ENCODE measurements around the gene CD55. TPM values are rescaled to one million over a fixed set of nuclear protein-coding genes. Genes with fewer than 3 reads are reported as not detected.

CD55 gene
- total and polyA plus RNA-seq, 8 donors = 8.1 to 168 (median 25.6) TPM

DNA sequence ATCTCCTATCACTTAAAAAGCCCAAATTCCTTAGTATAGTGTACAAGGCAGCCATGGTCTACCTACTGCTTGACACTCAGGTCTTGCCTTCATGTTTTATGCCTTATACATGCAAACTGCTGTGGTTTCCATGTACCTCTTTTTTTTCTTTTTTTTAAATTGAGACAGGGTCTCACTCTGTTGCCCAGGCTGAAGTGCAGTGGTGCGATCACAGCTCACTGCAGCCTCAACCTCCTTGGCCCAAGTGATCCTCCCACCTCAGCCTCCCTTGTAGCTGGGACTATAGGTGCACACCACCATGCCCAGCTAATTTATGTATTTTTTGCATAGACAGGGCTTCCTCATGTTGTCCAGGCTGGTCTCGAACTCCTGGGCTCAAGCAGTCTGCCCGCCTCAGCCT is 8.0 kb downstream of the CD55 start:
- no peak for DNase-seq
- intact Hi-C loops (cut with DNase I; ENCODE audit: low total_unique reads) = no loop called here
- Histone ChIP-seq H3K9me3 (peaks cover 0 to 9% (median 3%) of the 10 kb centered on the region in 4 donors), H3K36me3 (peaks cover 21 to 97% (median 77%) of the 10 kb centered on the region in 4 donors), H3K27me3 (no peaks in the 10 kb centered on the region), H3K27ac (no peak overlapping the region), H3K4me1 (peaks cover 0 to 3% (median 0%) of the 10 kb centered on the region in 4 donors), H3K4me3 (no peak overlapping the region)
- 94 to 100% (median 98%) methylated on average over 3 of the region's 3 CpGs for WGBS, 5 donors
- TF ChIP-seq EP300 (IDR thresholded peaks at IDR 0.05) (no peak), POLR2A (IDR thresholded peaks at IDR 0.05) (no peak), POLR2AphosphoS5 (IDR thresholded peaks at IDR 0.05) (no peak)
- TF ChIP-seq, protein P1, sequence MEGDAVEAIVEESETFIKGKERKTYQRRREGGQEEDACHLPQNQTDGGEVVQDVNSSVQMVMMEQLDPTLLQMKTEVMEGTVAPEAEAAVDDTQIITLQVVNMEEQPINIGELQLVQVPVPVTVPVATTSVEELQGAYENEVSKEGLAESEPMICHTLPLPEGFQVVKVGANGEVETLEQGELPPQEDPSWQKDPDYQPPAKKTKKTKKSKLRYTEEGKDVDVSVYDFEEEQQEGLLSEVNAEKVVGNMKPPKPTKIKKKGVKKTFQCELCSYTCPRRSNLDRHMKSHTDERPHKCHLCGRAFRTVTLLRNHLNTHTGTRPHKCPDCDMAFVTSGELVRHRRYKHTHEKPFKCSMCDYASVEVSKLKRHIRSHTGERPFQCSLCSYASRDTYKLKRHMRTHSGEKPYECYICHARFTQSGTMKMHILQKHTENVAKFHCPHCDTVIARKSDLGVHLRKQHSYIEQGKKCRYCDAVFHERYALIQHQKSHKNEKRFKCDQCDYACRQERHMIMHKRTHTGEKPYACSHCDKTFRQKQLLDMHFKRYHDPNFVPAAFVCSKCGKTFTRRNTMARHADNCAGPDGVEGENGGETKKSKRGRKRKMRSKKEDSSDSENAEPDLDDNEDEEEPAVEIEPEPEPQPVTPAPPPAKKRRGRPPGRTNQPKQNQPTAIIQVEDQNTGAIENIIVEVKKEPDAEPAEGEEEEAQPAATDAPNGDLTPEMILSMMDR (IDR thresholded peaks at IDR 0.05) = no peak

DNA sequence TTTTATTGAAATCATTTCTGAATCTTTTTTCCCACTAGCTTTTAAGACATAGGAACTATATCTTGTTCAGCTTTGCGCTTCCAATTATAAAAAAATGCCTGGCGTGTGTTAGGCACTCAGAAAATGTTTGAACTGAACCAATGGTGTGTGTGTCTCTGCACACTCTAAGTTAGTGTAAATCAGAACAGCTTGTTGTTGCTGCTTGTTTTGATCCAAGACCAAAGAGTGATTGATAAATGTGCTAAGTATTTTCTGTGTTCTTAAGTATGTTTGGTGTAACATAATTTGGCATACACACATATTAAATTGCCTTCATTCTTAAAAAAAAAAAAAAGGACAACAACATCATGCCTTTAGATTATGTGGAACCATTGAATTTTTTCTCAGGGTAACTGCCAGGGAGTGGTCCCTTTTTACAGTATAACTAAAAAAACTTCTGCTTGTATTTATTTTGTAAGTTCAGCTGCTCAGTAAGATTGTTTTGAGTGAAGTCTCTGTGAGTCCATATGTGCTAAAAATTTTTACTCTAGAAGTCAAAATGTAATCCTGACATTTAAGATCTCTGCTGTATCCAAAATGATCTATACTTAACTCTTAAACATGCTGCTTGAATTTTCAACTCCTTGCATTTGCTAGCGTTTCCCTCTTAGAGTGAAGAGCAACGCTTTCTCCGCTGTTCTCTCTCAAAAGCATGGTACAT is 8.7 kb downstream of the CD55 start:
- Histone ChIP-seq H3K4me3 (no peak overlapping the region), H3K9me3 (peaks cover 0 to 9% (median 3%) of the 10 kb centered on the region in 4 donors), H3K36me3 (peaks cover 21 to 92% (median 77%) of the 10 kb centered on the region in 4 donors), H3K4me1 (no peaks in the 10 kb centered on the region), H3K27ac (no peak overlapping the region), H3K27me3 (no peaks in the 10 kb centered on the region)
- WGBS, 5 donors = 74 to 84% (median 80%) methylated on average over 5 of the region's 5 CpGs
- DNase-seq = no peak
- TF ChIP-seq POLR2AphosphoS5 (IDR thresholded peaks at IDR 0.05) = no peak
- TF ChIP-seq, protein P1 (IDR thresholded peaks at IDR 0.05) = no peak
- no peak for TF ChIP-seq EP300 (IDR thresholded peaks at IDR 0.05)
- no peak for TF ChIP-seq POLR2A (IDR thresholded peaks at IDR 0.05)
- intact Hi-C loops (cut with DNase I; ENCODE audit: low total_unique reads) = no loop called here

DNA sequence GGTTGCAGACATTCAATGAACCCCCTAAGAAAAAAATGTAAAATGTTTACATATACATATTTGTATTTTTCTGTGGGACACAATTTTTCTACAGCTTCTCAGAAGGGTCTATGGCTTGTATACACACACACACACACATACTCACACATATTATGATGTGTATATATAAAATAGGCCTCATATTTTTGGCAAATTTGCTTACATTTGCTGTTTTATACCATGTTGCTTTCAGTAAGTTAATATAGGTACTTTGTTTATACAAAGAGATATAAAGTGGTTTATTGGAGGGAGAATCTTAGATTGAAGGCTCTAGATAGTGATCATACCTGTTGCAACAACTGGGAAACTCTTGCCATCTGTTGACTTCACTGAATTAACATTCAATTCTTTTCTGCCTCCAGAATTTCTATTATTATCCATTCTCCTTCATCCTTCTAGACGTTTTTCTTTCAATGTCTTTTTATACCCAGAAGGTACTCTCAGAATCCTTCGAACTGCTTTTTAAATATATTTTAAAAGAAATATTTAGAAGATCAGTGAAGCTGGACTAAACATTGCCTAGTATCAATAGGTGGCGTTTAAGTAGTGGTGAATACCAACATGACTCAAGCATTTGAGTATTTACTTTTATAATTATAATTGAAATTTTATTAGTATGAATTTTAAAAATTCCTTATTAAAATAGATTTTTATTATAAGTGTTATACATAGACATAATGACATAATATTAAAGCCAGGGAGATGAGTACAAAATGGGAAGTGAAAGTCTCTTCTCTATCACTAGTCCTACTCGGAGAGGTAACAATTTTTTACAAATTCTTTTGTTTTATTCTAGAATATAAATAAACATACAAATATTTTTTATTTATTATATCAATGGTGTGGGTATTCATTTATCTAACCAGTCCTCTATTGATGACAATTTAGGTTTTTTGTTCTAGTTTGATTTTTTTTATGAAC is 10.2 kb downstream of the CD55 start:
- Histone ChIP-seq H3K4me3 (no peak overlapping the region), H3K27ac (no peak overlapping the region), H3K36me3 (peaks cover 18 to 82% (median 70%) of the 10 kb centered on the region in 4 donors), H3K4me1 (no peaks in the 10 kb centered on the region), H3K27me3 (no peaks in the 10 kb centered on the region), H3K9me3 (peaks cover 0 to 9% (median 3%) of the 10 kb centered on the region in 4 donors)
- no peak for TF ChIP-seq EP300 (IDR thresholded peaks at IDR 0.05)
- TF ChIP-seq, protein P1 (IDR thresholded peaks at IDR 0.05) = no peak
- no peak for TF ChIP-seq POLR2A (IDR thresholded peaks at IDR 0.05)
- intact Hi-C loops (cut with DNase I; ENCODE audit: low total_unique reads) = no loop called here
- WGBS, 5 donors = 70 to 93% (median 87%) methylated on average over 4 of the region's 4 CpGs
- no peak for DNase-seq

DNA sequence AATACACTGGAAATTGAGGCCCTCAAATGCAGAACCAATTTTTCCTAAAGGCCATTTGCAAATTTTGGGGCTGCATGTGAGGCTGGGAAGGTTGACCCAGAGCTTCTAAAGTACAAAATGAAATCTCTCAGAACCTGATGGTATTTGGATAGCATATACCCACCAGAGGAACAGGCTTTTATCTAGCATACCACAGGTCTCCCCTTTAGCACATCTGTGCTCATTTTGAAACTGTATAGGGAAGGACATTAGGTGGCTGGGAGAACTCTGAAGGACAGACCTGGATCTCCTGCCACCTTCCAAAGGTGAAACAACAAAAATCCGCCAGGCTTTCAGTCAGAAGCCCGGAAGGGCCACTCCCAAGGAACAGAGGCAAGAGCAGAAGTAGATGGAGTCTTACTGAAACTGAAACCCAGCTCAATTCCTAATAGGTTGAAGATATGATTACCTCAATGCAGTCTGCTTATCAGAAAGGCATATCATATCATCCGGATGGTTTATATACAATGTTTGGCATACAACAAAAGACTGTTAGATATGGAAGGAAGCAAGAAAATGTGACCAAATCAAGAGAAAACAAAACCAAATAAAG is 11.6 kb downstream of the CD55 start:
- no peak overlapping the region for H3K4me3 ChIP-seq
- H3K27ac ChIP-seq = no peak overlapping the region
- WGBS, 5 donors = 43 to 73% (median 59%) methylated on average over 3 of the region's 3 CpGs
- no peak for DNase-seq
- TF ChIP-seq POLR2A (IDR thresholded peaks at IDR 0.05) (no peak), EP300 (IDR thresholded peaks at IDR 0.05) (no peak), POLR2AphosphoS5 (IDR thresholded peaks at IDR 0.05) (no peak)
- TF ChIP-seq, protein P1 (IDR thresholded peaks at IDR 0.05) = no peak
- peaks cover 10 to 82% (median 65%) of the 10 kb centered on the region in 4 donors for H3K36me3 ChIP-seq
- H3K9me3 ChIP-seq = peaks cover 0 to 9% (median 3%) of the 10 kb centered on the region in 4 donors
- no peaks in the 10 kb centered on the region for H3K4me1 ChIP-seq
- no peaks in the 10 kb centered on the region for H3K27me3 ChIP-seq
- intact Hi-C loops (cut with DNase I; ENCODE audit: low total_unique reads) = no loop called here
